CD14-positive monocyte (primary cell): ENCODE measurements around the gene SPN. TPM values are rescaled to one million over a fixed set of nuclear protein-coding genes. Genes with fewer than 3 reads are reported as not detected.

Experiments
- DNase-seq, 3 donors: peaks; one replicate each; pipeline ENCODE4 v3.0.0-alpha.2; 2011 to 2022
- H2AFZ ChIP-seq: 2 replicates; pipeline ENCODE4 v1.6.0; 2012; ENCODE audit warnings: mild to moderate bottlenecking, low read depth, low read length, inconsistent platforms; ENCODE audit not compliant: insufficient read depth, poor library complexity, severe bottlenecking
- H3K27ac ChIP-seq, 2 donors: 1 replicate in 1 of 2; 2 replicates in 1 of 2; pipeline ENCODE4 v1.5.1; 2012 to 2013; ENCODE audit warnings: low read length in 2 of 2, control low read depth in 1 of 2, inconsistent platforms in 1 of 2, low read depth in 1 of 2, mild to moderate bottlenecking in 1 of 2
- H3K27me3 ChIP-seq, 2 donors: one replicate each; pipeline versions ENCODE4 v1.6.0 to v1.6.1; 2011 to 2013; ENCODE audit warnings: low read length in 2 of 2; ENCODE audit not compliant: control insufficient read depth in 2 of 2, insufficient read depth in 2 of 2
- H3K36me3 ChIP-seq, 2 donors: replicated peaks in 1 of 2; 1 replicate in 1 of 2; 2 replicates in 1 of 2; pipeline versions ENCODE4 v1.5.1 to v1.6.1; 2012 to 2013; ENCODE audit warnings: low read length in 2 of 2, control low read depth in 1 of 2, inconsistent platforms in 1 of 2, mild to moderate bottlenecking in 1 of 2; ENCODE audit not compliant: insufficient read depth in 2 of 2, control insufficient read depth in 1 of 2
- H3K4me1 ChIP-seq, 2 donors: 1 replicate in 1 of 2; 2 replicates in 1 of 2; pipeline versions ENCODE4 v1.5.1 to v1.6.1; 2012 to 2013; ENCODE audit warnings: low read length in 2 of 2, control low read depth in 1 of 2, inconsistent platforms in 1 of 2, mild to moderate bottlenecking in 1 of 2, moderate library complexity in 1 of 2; ENCODE audit not compliant: insufficient read depth in 2 of 2, control insufficient read depth in 1 of 2
- H3K4me2 ChIP-seq: replicated peaks from 2 replicates; pipeline ENCODE3; 2012; ENCODE audit warnings: low read length, moderate library complexity, mild to moderate bottlenecking; ENCODE audit not compliant: poor library complexity, severe bottlenecking; ENCODE audit errors: extremely low read depth
- H3K4me3 ChIP-seq, 3 experiments: fragments of 200-600 bp in 1 of 3; sonication (generic) in 1 of 3; replicated peaks in 1 of 3; 1 replicate in 2 of 3; 2 replicates in 1 of 3; pipeline ENCODE4 v1.5.1; 2011 to 2013; ENCODE audit warnings: low read length in 3 of 3, mild to moderate bottlenecking in 3 of 3, control low read depth in 2 of 3, low read depth in 2 of 3, inconsistent platforms in 1 of 3, moderate library complexity in 1 of 3
- H3K79me2 ChIP-seq: 2 replicates; pipeline ENCODE4 v1.6.0; 2012; ENCODE audit warnings: mild to moderate bottlenecking, control low read depth, inconsistent platforms, low read length, moderate library complexity; ENCODE audit not compliant: insufficient read depth
- H3K9ac ChIP-seq: 2 replicates; pipeline ENCODE4 v1.6.0; 2017; ENCODE audit warnings: low read length, mild to moderate bottlenecking; ENCODE audit not compliant: insufficient read depth, poor library complexity, severe bottlenecking
- H3K9me3 ChIP-seq, 2 donors: replicated peaks in 1 of 2; 1 replicate in 1 of 2; 2 replicates in 1 of 2; pipeline versions ENCODE4 v1.5.1 to v1.6.1; 2012 to 2013; ENCODE audit warnings: low read length in 2 of 2, control low read depth in 1 of 2; ENCODE audit not compliant: control insufficient read depth in 1 of 2, insufficient read depth in 1 of 2
- H4K20me1 ChIP-seq: 2 replicates; pipeline ENCODE4 v1.6.0; 2012; ENCODE audit warnings: mild to moderate bottlenecking, low read length, control low read depth, moderate library complexity; ENCODE audit not compliant: insufficient read depth
- H3K27ac Mint-ChIP-seq, 7 donors: one replicate each; pipeline ENCODE4 v1.8.0; 2020; ENCODE audit warnings: mild to moderate bottlenecking in 7 of 7, mixed read lengths in 7 of 7, moderate library complexity in 6 of 7, inconsistent platforms in 2 of 7
- H3K27me3 Mint-ChIP-seq, 3 donors: one replicate each; pipeline ENCODE4 v1.8.0; 2021 to 2022; ENCODE audit warnings: low read depth in 3 of 3, mild to moderate bottlenecking in 3 of 3, mixed read lengths in 3 of 3, moderate library complexity in 3 of 3, inconsistent platforms in 1 of 3
- H3K36me3 Mint-ChIP-seq, 2 donors: one replicate each; pipeline ENCODE4 v1.8.0; 2020; ENCODE audit warnings: mixed read lengths in 2 of 2, inconsistent platforms in 1 of 2, mild to moderate bottlenecking in 1 of 2
- H3K4me1 Mint-ChIP-seq: one replicate; pipeline ENCODE4 v1.8.0; 2020; ENCODE audit warnings: mild to moderate bottlenecking, mixed read lengths
- H3K4me3 Mint-ChIP-seq, 2 donors: one replicate each; pipeline ENCODE4 v1.8.0; 2020; ENCODE audit warnings: mild to moderate bottlenecking in 2 of 2, mixed read lengths in 2 of 2, moderate library complexity in 1 of 2
- H3K9me3 Mint-ChIP-seq, 7 donors: one replicate each; pipeline ENCODE4 v1.8.0; 2020 to 2022; ENCODE audit warnings: mixed read lengths in 7 of 7, mild to moderate bottlenecking in 6 of 7, moderate library complexity in 6 of 7, inconsistent platforms in 2 of 7
- WGBS: methylation state at CpG from one replicate; pipeline ENCODE4 v1.1.5; 2013; ENCODE audit warnings: missing lambda C conversion rate; ENCODE audit not compliant: insufficient coverage; 5-methylcytosine and 5-hydroxymethylcytosine counted together
- intact Hi-C, 2 donors: fragments of 100-400 bp; cut with micrococcal nuclease; formaldehyde crosslinking; loops; one replicate each; pipeline versions ENCODE4 v1.15.0 to v1.15.1; 2023
- polyA plus RNA-seq, 3 donors: library from polyadenylated mRNA; depleted of rRNA in 1 of 3; unstranded in 2 of 3; stranded (reverse) in 1 of 3; fragments of 300-500 nt in 2 of 3; fragments of >200 nt in 1 of 3; fragmentation: Illumina TruSeq in 2 of 3; gene quantifications; 1 replicate in 2 of 3; 2 replicates in 1 of 3; pipeline ENCODE4 v1.2.3, GENCODE V29; 2012 to 2021
- TF ChIP-seq, protein P1 (sequence below): fragments of 200-600 bp; IDR thresholded peaks from one replicate; pipeline ENCODE4 v1.8.0; 2022; ENCODE audit warnings: antibody characterized with exemption, mild to moderate bottlenecking

The SPN gene
- polyA plus RNA-seq, 3 donors = 42.4 to 71.0 (median 46.6) TPM

GRCh38 chr16:29696881-29697331, 33.9 kb downstream of the SPN start:
- Histone ChIP-seq H2AFZ (no peak overlapping the region), H3K4me1 (peaks cover 8 to 14% of the 10 kb centered on the region in 2 donors), H3K27ac (no peak overlapping the region), H3K36me3 (no peaks in the 10 kb centered on the region), H3K9me3 (peaks cover 8 to 18% of the 10 kb centered on the region in 2 donors), H3K4me2 (no peak overlapping the region), H3K9ac (no peak overlapping the region), H3K27me3 (no peaks in the 10 kb centered on the region), H3K79me2 (no peaks in the 10 kb centered on the region), H4K20me1 (no peaks in the 10 kb centered on the region), H3K4me3 (no peak overlapping the region)
- Mint-ChIP-seq H3K4me1 (peaks cover 15% of the 10 kb centered on the region), H3K4me3 (no peak overlapping the region), H3K27ac (no peak overlapping the region), H3K27me3 (peaks cover 9 to 15% (median 10%) of the 10 kb centered on the region in 3 donors), H3K9me3 (peaks cover 8 to 25% (median 20%) of the 10 kb centered on the region in 7 donors), H3K36me3 (peaks cover 0 to 2% of the 10 kb centered on the region in 2 donors)
- no peak for DNase-seq
- intact Hi-C loops = loop anchor here (5.0 to 10.0 kb wide), 2 partner anchors 310 to 328 kb away; partner anchors contain the start of gene C16orf92 (in 1 of the 2)
- TF ChIP-seq, protein P1, sequence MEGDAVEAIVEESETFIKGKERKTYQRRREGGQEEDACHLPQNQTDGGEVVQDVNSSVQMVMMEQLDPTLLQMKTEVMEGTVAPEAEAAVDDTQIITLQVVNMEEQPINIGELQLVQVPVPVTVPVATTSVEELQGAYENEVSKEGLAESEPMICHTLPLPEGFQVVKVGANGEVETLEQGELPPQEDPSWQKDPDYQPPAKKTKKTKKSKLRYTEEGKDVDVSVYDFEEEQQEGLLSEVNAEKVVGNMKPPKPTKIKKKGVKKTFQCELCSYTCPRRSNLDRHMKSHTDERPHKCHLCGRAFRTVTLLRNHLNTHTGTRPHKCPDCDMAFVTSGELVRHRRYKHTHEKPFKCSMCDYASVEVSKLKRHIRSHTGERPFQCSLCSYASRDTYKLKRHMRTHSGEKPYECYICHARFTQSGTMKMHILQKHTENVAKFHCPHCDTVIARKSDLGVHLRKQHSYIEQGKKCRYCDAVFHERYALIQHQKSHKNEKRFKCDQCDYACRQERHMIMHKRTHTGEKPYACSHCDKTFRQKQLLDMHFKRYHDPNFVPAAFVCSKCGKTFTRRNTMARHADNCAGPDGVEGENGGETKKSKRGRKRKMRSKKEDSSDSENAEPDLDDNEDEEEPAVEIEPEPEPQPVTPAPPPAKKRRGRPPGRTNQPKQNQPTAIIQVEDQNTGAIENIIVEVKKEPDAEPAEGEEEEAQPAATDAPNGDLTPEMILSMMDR = no peak
- WGBS = 97% methylated on average over 21 of the region's 21 CpGs

GRCh38 chr16:29697391-29697790, 34.3 kb downstream of the SPN start:
- H3K9me3 ChIP-seq = peaks cover 8 to 18% of the 10 kb centered on the region in 2 donors
- no peaks in the 10 kb centered on the region for H4K20me1 ChIP-seq
- Mint-ChIP-seq H3K36me3 (peaks cover 0 to 2% of the 10 kb centered on the region in 2 donors), H3K9me3 (peaks cover 8 to 25% (median 20%) of the 10 kb centered on the region in 7 donors), H3K4me1 (peaks cover 20% of the 10 kb centered on the region), H3K4me3 (no peak overlapping the region), H3K27me3 (peaks cover 13 to 20% (median 15%) of the 10 kb centered on the region in 3 donors), H3K27ac (no peak overlapping the region)
- WGBS = 95% methylated on average over 4 of the region's 7 CpGs
- H2AFZ ChIP-seq = no peak overlapping the region
- H3K27me3 ChIP-seq = peaks cover 0 to 3% of the 10 kb centered on the region in 2 donors
- no peak overlapping the region for H3K4me2 ChIP-seq
- intact Hi-C loops = loop anchor here (5.0 to 10.0 kb wide), 2 partner anchors 310 to 327 kb away; partner anchors contain the start of gene C16orf92 (in 1 of the 2)
- no peak overlapping the region for H3K27ac ChIP-seq
- no peak overlapping the region for H3K9ac ChIP-seq
- peaks cover 7 to 19% of the 10 kb centered on the region in 2 donors for H3K4me1 ChIP-seq
- TF ChIP-seq, protein P1 = no peak
- no peak for DNase-seq
- H3K36me3 ChIP-seq = no peaks in the 10 kb centered on the region
- H3K79me2 ChIP-seq = no peaks in the 10 kb centered on the region
- no peak overlapping the region for H3K4me3 ChIP-seq
